Measurements from ENCODE around the gene ADCY3. TPM values are rescaled to one million over a fixed set of nuclear protein-coding genes. Genes with fewer than 3 reads are reported as not detected.

ADCY3 gene
- 30.7 and 56.6 TPM in 2 replicates for total RNA-seq

DNA sequence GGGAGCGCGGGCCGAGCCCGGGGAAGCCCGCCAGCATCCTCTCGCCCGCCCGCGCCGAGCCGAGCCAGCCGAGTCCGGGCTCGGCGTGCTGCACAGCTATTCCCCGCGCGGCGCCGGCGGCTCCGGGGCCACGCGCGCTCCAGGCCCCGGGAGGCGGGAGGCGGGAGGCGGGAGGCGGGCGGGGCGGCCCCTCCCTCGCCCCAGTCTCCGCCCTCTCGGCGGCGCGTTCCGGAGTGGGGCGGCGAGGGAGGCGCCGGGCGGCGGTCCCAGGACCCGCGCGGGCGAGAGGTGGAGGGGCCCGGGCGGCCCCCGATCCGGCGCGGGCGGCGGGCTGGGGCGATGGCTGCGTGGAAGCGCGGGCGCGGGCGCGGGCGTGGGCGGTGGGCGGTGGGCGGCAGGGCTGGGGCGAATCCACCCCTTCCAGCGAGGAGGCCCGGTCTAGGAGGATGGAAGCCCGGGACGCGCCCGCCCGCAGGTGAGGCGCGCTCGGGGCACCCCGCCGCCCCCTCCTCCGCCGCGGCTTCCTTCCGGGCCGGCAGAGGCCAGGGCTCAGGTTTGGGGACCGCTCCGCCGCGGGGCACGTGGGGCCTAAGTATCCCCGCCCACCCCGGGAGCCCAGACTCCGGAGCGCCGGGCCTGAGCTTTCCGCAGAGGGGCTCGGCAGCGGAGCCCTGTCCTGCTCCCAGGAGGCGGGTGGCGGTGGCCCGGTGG, at the start of gene ADCY3:
Gene ADCY3 (minus strand): TSS at position 140 of the 711 bp plus-strand sequence. CDS start 1,250 bp downstream, outside the sequence.

DNA sequence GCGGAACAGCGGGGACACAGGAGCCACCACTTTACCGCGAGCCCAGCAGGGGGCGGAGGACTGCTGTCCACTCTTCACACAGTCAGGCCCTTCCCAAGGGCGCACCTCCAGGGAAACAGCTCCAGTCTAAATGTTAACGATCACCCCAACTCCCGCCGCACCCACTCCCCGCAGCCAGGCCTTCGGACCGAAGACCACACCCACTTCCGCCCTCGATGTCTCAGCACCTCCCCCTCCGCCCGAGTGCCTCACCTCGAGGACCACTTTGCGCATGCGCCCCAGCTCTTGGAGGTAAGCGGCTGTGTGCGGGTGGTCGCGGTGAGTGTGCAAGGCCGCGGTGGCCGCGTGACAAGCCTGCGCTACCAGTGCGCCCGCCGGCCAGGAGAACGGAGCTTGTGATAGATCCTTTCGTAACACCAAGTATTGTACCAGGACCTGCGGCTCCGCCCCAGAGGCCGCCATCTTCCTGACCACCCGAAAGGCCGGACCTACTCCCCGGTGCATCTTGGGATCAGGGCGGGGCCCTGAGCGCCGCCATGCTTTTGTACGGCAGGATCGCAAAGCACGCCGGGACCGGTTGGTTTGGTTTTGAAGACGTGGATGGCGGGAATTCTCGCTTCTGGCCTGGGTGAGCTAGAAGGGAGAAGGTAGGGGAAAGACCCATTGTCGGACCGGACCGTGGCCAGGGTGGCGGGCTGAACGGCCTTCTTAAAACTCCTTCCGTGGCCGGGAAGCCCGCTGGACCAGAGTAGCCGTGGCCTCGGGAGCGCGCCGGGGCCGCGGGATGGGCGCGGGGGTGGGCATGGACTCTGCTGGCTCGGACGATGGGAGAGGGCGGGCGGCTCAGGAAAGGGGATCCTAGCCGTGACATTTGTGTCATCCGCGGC, 126.9 kb downstream of the ADCY3 start, which contains the start of the genes CENPO and PTRHD1:
Gene CENPO (plus strand): TSS at position 552 of the 887 bp plus-strand sequence. CDS start 495 bp downstream, outside the sequence.
Gene PTRHD1 (minus strand): TSS at position 518 of the 887 bp plus-strand sequence. CDS start 14 bp downstream, at position 504.

Small RNA genes within 50 kb of the gene (small RNA-seq; reads per million reads assigned to genes)
- gene AC013267.1 (not detected), gene RF00016 (not detected)

Other genes with a start within 250 kb of the ADCY3 start
- gene PTRHD1, start 126.8 kb downstream of the ADCY3 start, total RNA-seq = 18.8 and 25.3 TPM in 2 replicates
- 13.6 and 15.8 TPM in 2 replicates for gene CENPO, start 126.8 kb downstream of the ADCY3 start, total RNA-seq
- 8.6 and 11.6 TPM in 2 replicates for gene DNAJC27, start 51.7 kb upstream of the ADCY3 start, total RNA-seq
- gene EFR3B, start 121.8 kb upstream of the ADCY3 start, total RNA-seq = 2.4 and 5.4 TPM in 2 replicates
- 0.86 and 1.0 TPM in 2 replicates for gene POMC, start 248.3 kb upstream of the ADCY3 start, total RNA-seq